Skeletal muscle tissue (tissue), 4 donors: ENCODE results near the gene PEX5L. TPM values are rescaled to one million over a fixed set of nuclear protein-coding genes. Genes with fewer than 3 reads are reported as not detected.

Source experiments
- H3K27ac ChIP-seq: one replicate; pipeline ENCODE4 v1.7.0; 2013; ENCODE audit warnings: mild to moderate bottlenecking, low read depth, low read length, inconsistent platforms
- H3K27me3 ChIP-seq, 3 donors: one replicate each; pipeline ENCODE4 v1.7.0; 2013; ENCODE audit warnings: low read length in 3 of 3; ENCODE audit not compliant: control insufficient read depth in 3 of 3, insufficient read depth in 3 of 3
- H3K36me3 ChIP-seq, 3 donors: one replicate each; pipeline ENCODE4 v1.7.0; 2013; ENCODE audit warnings: low read length in 3 of 3; ENCODE audit not compliant: control insufficient read depth in 3 of 3, insufficient read depth in 3 of 3
- H3K4me1 ChIP-seq, 3 donors: one replicate each; pipeline ENCODE4 v1.7.0; 2013; ENCODE audit warnings: low read length in 3 of 3, mild to moderate bottlenecking in 3 of 3; ENCODE audit not compliant: control insufficient read depth in 3 of 3, insufficient read depth in 3 of 3
- H3K4me3 ChIP-seq, 3 donors: one replicate each; pipeline ENCODE4 v1.7.0; 2013; ENCODE audit warnings: low read length in 3 of 3
- H3K9ac ChIP-seq, 3 donors: one replicate each; pipeline ENCODE4 v1.7.0; 2013; ENCODE audit warnings: low read length in 3 of 3, mild to moderate bottlenecking in 3 of 3, moderate library complexity in 2 of 3, low read depth in 1 of 3
- H3K9me3 ChIP-seq, 3 donors: one replicate each; pipeline ENCODE4 v1.7.0; 2013; ENCODE audit warnings: low read length in 3 of 3; ENCODE audit not compliant: control insufficient read depth in 3 of 3
- total RNA-seq: library from RNA; depleted of rRNA; stranded (reverse); fragments of >200 nt; gene quantifications from one replicate; pipeline ENCODE4 v1.2.3, GENCODE V29; 2014
- donor health status: Osteomylitis.

The PEX5L gene
- total RNA-seq, 1 donor from 2014 or later = not detected

GRCh38 chr3:179884136-179884535 lies 152.6 kb downstream of the PEX5L start:
- Histone ChIP-seq H3K9ac (no peak overlapping the region), H3K36me3 (no peaks in the 10 kb centered on the region), H3K4me1 (no peaks in the 10 kb centered on the region), H3K9me3 (no peaks in the 10 kb centered on the region), H3K4me3 (no peak overlapping the region), H3K27ac (no peak overlapping the region), H3K27me3 (no peaks in the 10 kb centered on the region)

DNA sequence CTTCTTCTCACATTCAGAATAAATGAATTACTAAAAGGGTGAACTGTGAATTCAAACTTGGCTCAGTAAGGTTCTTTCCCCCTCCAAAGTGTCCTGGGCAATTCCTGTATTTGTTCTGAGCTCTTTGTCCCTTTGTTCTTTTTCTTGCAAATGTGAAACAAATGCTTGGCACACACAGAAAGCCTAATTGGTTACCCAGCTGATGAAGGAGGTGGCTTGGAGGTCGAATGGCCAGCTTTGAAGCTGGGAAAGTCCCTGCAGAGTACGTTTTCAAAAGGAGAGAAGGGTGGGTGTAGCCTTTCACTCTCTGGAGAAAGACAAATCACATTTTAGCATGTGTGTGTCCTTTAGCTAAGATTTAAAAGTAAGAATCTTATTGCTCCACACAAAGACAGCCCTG lies 154.4 kb downstream of the PEX5L start:
- H3K4me3 ChIP-seq = no peak overlapping the region
- H3K9ac ChIP-seq = no peak overlapping the region
- peaks cover 0 to 4% (median 0%) of the 10 kb centered on the region in 3 donors for H3K27me3 ChIP-seq
- no peak overlapping the region for H3K27ac ChIP-seq
- no peaks in the 10 kb centered on the region for H3K9me3 ChIP-seq
- H3K36me3 ChIP-seq = no peaks in the 10 kb centered on the region
- no peaks in the 10 kb centered on the region for H3K4me1 ChIP-seq

DNA sequence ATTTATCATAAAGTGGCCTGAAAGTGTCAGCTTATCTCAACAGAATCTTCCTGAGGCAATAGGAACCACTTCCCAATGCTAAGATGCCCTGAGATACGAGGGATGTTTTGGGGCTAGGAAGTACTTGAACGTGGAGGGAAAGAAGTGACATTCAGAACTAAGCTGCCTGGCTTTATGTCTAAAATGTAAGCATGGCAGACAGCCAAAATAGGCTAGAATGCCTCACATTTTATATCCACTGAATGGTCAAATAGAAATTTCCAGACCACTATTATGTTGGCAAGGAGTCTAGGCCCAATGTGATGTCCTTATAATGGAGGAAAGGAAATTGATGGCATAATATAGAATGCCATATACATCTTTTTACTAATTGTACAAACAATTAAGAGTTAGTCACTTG lies 154.9 kb downstream of the PEX5L start:
- H3K4me3 ChIP-seq = no peak overlapping the region
- H3K4me1 ChIP-seq = no peaks in the 10 kb centered on the region
- H3K27ac ChIP-seq = no peak overlapping the region
- no peaks in the 10 kb centered on the region for H3K36me3 ChIP-seq
- H3K9ac ChIP-seq = no peak overlapping the region
- no peaks in the 10 kb centered on the region for H3K9me3 ChIP-seq
- peaks cover 0 to 4% (median 0%) of the 10 kb centered on the region in 3 donors for H3K27me3 ChIP-seq

- Histone ChIP-seq H3K36me3 (no peaks in the 10 kb centered on the region), H3K4me1 (no peaks in the 10 kb centered on the region), H3K9ac (no peak overlapping the region), H3K27ac (no peak overlapping the region), H3K4me3 (no peak overlapping the region), H3K27me3 (peaks cover 0 to 4% (median 0%) of the 10 kb centered on the region in 3 donors), H3K9me3 (no peaks in the 10 kb centered on the region)
Observed at GRCh38 chr3:179880868-179881267, 155.9 kb downstream of the PEX5L start.

DNA sequence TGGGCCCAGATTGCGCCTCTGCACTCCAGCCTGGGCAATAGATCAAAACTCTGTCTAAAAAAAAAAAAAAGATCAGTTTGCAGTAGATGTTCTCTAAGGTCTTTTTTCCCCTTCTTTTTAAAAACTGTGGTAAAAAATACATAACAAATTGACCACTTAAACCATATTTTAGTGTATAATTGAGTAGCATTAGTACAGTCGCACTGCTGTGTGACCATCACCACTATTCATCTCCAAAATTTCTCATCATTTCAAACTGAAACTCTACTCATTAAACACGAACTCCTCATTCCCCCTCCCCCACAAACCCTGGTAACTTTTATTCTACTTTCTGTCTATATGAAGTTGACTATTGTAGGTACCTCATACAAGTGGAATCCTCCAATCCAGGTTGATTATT lies 160.3 kb downstream of the PEX5L start:
- H3K4me1 ChIP-seq = no peaks in the 10 kb centered on the region
- peaks cover 0 to 4% (median 0%) of the 10 kb centered on the region in 3 donors for H3K27me3 ChIP-seq

GRCh38 chr3:179872842-179873241 lies 163.9 kb downstream of the PEX5L start:
- Histone ChIP-seq H3K27ac (no peak overlapping the region), H3K4me1 (no peaks in the 10 kb centered on the region), H3K36me3 (no peaks in the 10 kb centered on the region), H3K9ac (no peak overlapping the region), H3K27me3 (no peaks in the 10 kb centered on the region), H3K9me3 (no peaks in the 10 kb centered on the region), H3K4me3 (no peak overlapping the region)

More for the DNA sequence above, 160.3 kb downstream of the PEX5L start:
- no peak overlapping the region for H3K9ac ChIP-seq
- no peaks in the 10 kb centered on the region for H3K9me3 ChIP-seq
- H3K4me3 ChIP-seq = no peak overlapping the region
- H3K27ac ChIP-seq = no peak overlapping the region
- no peaks in the 10 kb centered on the region for H3K36me3 ChIP-seq

DNA sequence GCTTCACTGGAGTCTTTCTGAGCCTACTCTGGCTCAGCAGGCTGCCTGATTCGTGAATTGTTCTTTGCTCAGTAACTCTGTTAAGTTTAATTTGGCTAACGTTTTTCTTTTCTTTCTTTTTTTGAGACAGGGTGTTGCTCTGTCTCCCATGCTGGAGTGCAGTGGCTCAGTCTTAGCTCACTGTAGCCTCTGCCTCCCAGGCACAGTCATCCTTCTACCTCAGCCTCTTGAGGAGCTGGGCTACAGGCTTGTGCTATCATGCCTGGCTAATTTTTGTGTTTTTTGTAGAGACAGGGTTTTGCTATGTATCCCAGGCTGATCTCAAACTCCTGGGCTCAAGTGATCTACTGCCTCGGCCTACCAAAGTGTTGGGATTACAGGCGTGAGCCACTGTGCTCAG lies 165.0 kb downstream of the PEX5L start:
- no peaks in the 10 kb centered on the region for H3K9me3 ChIP-seq

DNA sequence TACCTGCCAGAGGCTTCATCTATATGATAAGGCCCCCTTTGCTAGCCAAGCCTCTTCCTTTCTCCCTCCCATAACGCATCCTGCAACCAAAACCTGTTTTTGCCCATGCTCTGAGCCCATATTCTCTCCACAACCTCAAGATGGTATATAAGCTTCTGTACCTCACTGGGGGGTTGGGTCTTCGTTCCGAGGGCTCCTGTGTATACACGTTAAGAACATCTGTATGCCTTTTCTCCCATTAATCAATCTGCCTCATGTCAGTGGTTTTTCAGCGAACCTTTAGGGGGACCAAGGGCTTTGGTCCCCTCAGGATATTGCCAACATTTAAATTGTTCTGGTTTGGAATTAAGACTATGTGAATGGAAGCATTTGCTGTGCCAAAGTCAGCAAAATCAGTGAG lies 168.0 kb downstream of the PEX5L start:
- H3K27ac ChIP-seq = no peak overlapping the region
- H3K9ac ChIP-seq = no peak overlapping the region
- no peaks in the 10 kb centered on the region for H3K27me3 ChIP-seq
- no peak overlapping the region for H3K4me3 ChIP-seq
- no peaks in the 10 kb centered on the region for H3K9me3 ChIP-seq
- no peaks in the 10 kb centered on the region for H3K4me1 ChIP-seq
- H3K36me3 ChIP-seq = no peaks in the 10 kb centered on the region

More for the DNA sequence above, 165.0 kb downstream of the PEX5L start:
- no peak overlapping the region for H3K4me3 ChIP-seq
- H3K27ac ChIP-seq = no peak overlapping the region
- H3K36me3 ChIP-seq = no peaks in the 10 kb centered on the region
- H3K27me3 ChIP-seq = no peaks in the 10 kb centered on the region
- no peak overlapping the region for H3K9ac ChIP-seq
- no peaks in the 10 kb centered on the region for H3K4me1 ChIP-seq

- Histone ChIP-seq H3K36me3 (no peaks in the 10 kb centered on the region), H3K4me1 (no peaks in the 10 kb centered on the region), H3K9ac (no peak overlapping the region), H3K4me3 (no peak overlapping the region), H3K27me3 (no peaks in the 10 kb centered on the region), H3K27ac (no peak overlapping the region), H3K9me3 (no peaks in the 10 kb centered on the region)
Observed at GRCh38 chr3:179867961-179868360, 168.8 kb downstream of the PEX5L start.

- no peaks in the 10 kb centered on the region for H3K36me3 ChIP-seq
- no peak overlapping the region for H3K4me3 ChIP-seq
- no peak overlapping the region for H3K27ac ChIP-seq
- no peaks in the 10 kb centered on the region for H3K9me3 ChIP-seq
- no peak overlapping the region for H3K9ac ChIP-seq
- no peaks in the 10 kb centered on the region for H3K27me3 ChIP-seq
- H3K4me1 ChIP-seq = no peaks in the 10 kb centered on the region
Observed at GRCh38 chr3:179865861-179866505, 170.8 kb downstream of the PEX5L start.
